DND-41 (cell line): ENCODE results near the gene TAOK2.

ENCODE experiments used
- ATAC-seq: fragments of 200-7000 bp; cut with Tn5 transposase; 3 replicates; pipeline ENCODE4 v1.9.1; 2021; ENCODE audit warnings: low read depth; ENCODE audit not compliant: insufficient read depth
- DNase-seq: peaks from one replicate; pipeline ENCODE4 v3.0.0-alpha.2; 2020
- H2AFZ ChIP-seq: 2 replicates; pipeline ENCODE4 v1.6.0; 2012; ENCODE audit warnings: low read depth, low read length
- H3K27ac ChIP-seq: 2 replicates; pipeline ENCODE4 v1.5.1; 2012; ENCODE audit warnings: low read length, inconsistent platforms
- H3K27me3 ChIP-seq: fragments of 200-600 bp; sonication (generic); 2 replicates; pipeline ENCODE4 v1.6.0; 2012; ENCODE audit warnings: low read length, mild to moderate bottlenecking, inconsistent platforms; ENCODE audit not compliant: insufficient read depth, poor library complexity
- H3K36me3 ChIP-seq: 2 replicates; pipeline ENCODE4 v1.5.1; 2012; ENCODE audit warnings: low read length, inconsistent platforms; ENCODE audit not compliant: insufficient read depth
- H3K4me1 ChIP-seq: 2 replicates; pipeline ENCODE4 v1.5.1; 2012; ENCODE audit warnings: mild to moderate bottlenecking, low read length; ENCODE audit not compliant: insufficient read depth
- H3K4me2 ChIP-seq: 2 replicates; pipeline ENCODE4 v1.6.0; 2012; ENCODE audit warnings: mild to moderate bottlenecking, moderate library complexity, low read length, inconsistent platforms; ENCODE audit not compliant: insufficient read depth
- H3K4me3 ChIP-seq, 2 experiments: fragments of 200-600 bp in 1 of 2; shearing (Covaris generic) in 1 of 2; 2 replicates each; pipeline ENCODE4 v1.5.1; 2012 to 2016; ENCODE audit warnings: inconsistent platforms in 2 of 2, low read length in 2 of 2, mild to moderate bottlenecking in 2 of 2, low read depth in 1 of 2, moderate library complexity in 1 of 2
- H3K79me2 ChIP-seq: 2 replicates; pipeline ENCODE4 v1.6.0; 2012; ENCODE audit warnings: low read length, inconsistent platforms; ENCODE audit not compliant: insufficient read depth
- H3K9ac ChIP-seq: 2 replicates; pipeline ENCODE4 v1.6.0; 2012; ENCODE audit warnings: low read depth, mild to moderate bottlenecking, inconsistent platforms, low read length, moderate library complexity
- H3K9me3 ChIP-seq: 2 replicates; pipeline ENCODE4 v1.5.1; 2012; ENCODE audit warnings: low read length, moderate library complexity, mild to moderate bottlenecking, inconsistent platforms; ENCODE audit not compliant: insufficient read depth, severe bottlenecking
- H4K20me1 ChIP-seq: 2 replicates; pipeline ENCODE4 v1.6.0; 2012; ENCODE audit warnings: low read length; ENCODE audit not compliant: insufficient read depth
- EZH2 ChIP-seq: IDR thresholded peaks from 3 replicates; pipeline ENCODE4 v1.6.1; 2012; ENCODE audit warnings: borderline replicate concordance, low read depth, mild to moderate bottlenecking, moderate library complexity, low read length, inconsistent platforms; ENCODE audit not compliant: severe bottlenecking
- TF ChIP-seq, protein P1 (sequence below): IDR thresholded peaks from 2 replicates; pipeline ENCODE4 v1.5.1; 2012; ENCODE audit warnings: borderline replicate concordance, low read length, moderate library complexity, mild to moderate bottlenecking; ENCODE audit not compliant: poor library complexity, severe bottlenecking; ENCODE audit errors: extremely low read depth

TAOK2 gene

DNA sequence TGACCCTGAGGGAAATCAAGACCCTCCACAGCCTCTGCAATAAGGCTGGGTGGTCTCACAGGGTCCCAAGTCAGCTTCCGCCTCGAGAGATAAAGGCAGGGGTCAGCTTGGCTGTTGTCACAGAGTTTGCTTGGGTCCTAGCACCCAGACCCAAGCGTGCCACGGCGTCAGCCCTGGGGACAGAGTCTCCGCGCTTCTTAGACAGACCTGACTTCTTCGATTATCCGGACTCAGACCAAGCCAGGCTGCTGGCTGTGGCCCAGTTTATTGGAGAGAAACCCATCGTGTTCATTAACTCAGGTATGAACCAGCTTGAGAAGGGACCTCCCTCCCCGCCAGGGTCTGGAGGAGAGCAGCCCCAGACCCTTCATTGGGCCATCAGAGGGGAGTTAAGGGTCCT lies 49.9 kb downstream of the TAOK2 start:
- DNase-seq (no peak), ATAC-seq (no peak)
- H3K9ac ChIP-seq, result no peak overlapping the region
- 0 out of 2 replicates have a peak, but pooled peaks cover 4% of the 10 kb centered on the region for H4K20me1 ChIP-seq
- H3K4me2 ChIP-seq, result no peak overlapping the region
- no peak overlapping the region for H3K4me3 ChIP-seq
- TF ChIP-seq, protein P1, sequence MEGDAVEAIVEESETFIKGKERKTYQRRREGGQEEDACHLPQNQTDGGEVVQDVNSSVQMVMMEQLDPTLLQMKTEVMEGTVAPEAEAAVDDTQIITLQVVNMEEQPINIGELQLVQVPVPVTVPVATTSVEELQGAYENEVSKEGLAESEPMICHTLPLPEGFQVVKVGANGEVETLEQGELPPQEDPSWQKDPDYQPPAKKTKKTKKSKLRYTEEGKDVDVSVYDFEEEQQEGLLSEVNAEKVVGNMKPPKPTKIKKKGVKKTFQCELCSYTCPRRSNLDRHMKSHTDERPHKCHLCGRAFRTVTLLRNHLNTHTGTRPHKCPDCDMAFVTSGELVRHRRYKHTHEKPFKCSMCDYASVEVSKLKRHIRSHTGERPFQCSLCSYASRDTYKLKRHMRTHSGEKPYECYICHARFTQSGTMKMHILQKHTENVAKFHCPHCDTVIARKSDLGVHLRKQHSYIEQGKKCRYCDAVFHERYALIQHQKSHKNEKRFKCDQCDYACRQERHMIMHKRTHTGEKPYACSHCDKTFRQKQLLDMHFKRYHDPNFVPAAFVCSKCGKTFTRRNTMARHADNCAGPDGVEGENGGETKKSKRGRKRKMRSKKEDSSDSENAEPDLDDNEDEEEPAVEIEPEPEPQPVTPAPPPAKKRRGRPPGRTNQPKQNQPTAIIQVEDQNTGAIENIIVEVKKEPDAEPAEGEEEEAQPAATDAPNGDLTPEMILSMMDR, result no peak
- no peak for TF ChIP-seq EZH2
- H3K79me2 ChIP-seq, result no peaks in the 10 kb centered on the region
- no peak overlapping the region for H3K27ac ChIP-seq
- H3K9me3 ChIP-seq, result no peaks in the 10 kb centered on the region
- peaks cover 16% of the 10 kb centered on the region for H3K4me1 ChIP-seq
- no peak overlapping the region for H2AFZ ChIP-seq
- H3K27me3 ChIP-seq, result no peaks in the 10 kb centered on the region
- H3K36me3 ChIP-seq, result no peaks in the 10 kb centered on the region

DNA sequence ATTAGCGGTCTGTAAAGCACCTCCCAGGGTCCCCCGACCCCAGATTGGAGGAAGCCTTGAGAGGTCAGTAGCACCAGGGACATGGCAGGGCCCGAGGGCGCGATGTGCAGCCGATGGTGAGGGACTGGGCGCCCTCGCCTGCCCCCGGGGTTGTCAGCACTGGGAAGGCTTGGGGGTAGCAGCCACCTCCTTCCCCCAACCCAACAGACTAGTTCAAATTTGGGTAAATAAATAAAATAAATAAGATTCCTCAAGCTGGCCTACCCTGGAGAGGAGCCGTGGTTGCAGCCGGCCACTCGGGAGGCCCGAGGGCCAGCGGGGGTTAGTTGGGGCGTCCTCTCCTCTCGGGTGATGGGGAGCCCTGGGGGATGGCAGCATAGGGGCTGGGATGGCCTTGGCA lies 50.8 kb downstream of the TAOK2 start:
- H4K20me1 ChIP-seq, result peaks cover 9% of the 10 kb centered on the region; the same call in 1 of the 2 replicates
- H3K27me3 ChIP-seq, result no peaks in the 10 kb centered on the region
- no peaks in the 10 kb centered on the region for H3K79me2 ChIP-seq
- no peak overlapping the region for H3K4me3 ChIP-seq
- H3K36me3 ChIP-seq, result no peaks in the 10 kb centered on the region
- DNase-seq (no peak), ATAC-seq (no peak)
- TF ChIP-seq EZH2, result no peak
- TF ChIP-seq, protein P1, result no peak
- H3K4me1 ChIP-seq, result peaks cover 16% of the 10 kb centered on the region
- H3K4me2 ChIP-seq, result no peak overlapping the region
- no peaks in the 10 kb centered on the region for H3K9me3 ChIP-seq
- no peak overlapping the region for H3K9ac ChIP-seq
- no peak overlapping the region for H2AFZ ChIP-seq
- no peak overlapping the region for H3K27ac ChIP-seq

DNA sequence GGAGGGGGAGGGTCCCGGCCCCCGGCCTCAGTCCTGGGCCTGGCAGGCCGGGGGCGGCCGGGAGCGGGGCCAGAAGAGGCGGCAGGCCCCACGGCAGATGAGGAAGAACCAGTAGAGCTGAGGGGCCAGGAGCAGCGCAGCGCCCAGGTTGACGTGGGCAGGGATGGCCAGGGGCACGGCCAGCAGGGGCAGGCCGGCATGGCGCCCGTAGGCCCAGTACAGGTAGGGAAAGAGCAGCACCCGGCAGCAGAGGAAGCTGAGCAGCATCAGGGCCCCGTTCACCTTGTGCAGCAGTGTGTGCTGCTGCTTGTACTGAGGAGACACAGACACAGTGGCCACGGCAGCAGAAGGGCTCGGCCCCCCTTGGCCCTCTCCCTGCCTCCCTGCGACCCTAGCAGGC lies 51.5 kb downstream of the TAOK2 start:
- no peak for DNase-seq

More for the DNA sequence above, 51.5 kb downstream of the TAOK2 start:
- H3K4me2 ChIP-seq, result no peak overlapping the region
- H4K20me1 ChIP-seq, result peaks cover 9% of the 10 kb centered on the region; the same call in 1 of the 2 replicates
- ATAC-seq, result no peak
- TF ChIP-seq EZH2, result no peak
- TF ChIP-seq, protein P1, result no peak
- no peak overlapping the region for H2AFZ ChIP-seq
- peaks cover 16% of the 10 kb centered on the region for H3K4me1 ChIP-seq
- H3K27ac ChIP-seq, result no peak overlapping the region
- no peak overlapping the region for H3K4me3 ChIP-seq
- no peak overlapping the region for H3K9ac ChIP-seq
- H3K9me3 ChIP-seq, result no peaks in the 10 kb centered on the region
- no peaks in the 10 kb centered on the region for H3K79me2 ChIP-seq
- H3K36me3 ChIP-seq, result no peaks in the 10 kb centered on the region
- no peaks in the 10 kb centered on the region for H3K27me3 ChIP-seq
